Lower lobe of right lung (tissue), 2 donors: ENCODE results near the gene UTP25. TPM values are rescaled to one million over a fixed set of nuclear protein-coding genes. Genes with fewer than 3 reads are reported as not detected.

Source experiments
- ATAC-seq, 2 donors: fragments of 200-7000 bp; cut with Tn5 transposase; one replicate each; pipeline ENCODE4 v1.9.1; 2020 to 2022; ENCODE audit warnings: mild to moderate bottlenecking in 2 of 2, moderate library complexity in 2 of 2
- DNase-seq: peaks from one replicate; pipeline ENCODE4 v3.0.0-alpha.2; 2020
- H3K27ac ChIP-seq: fragments of 200-600 bp; one replicate; pipeline ENCODE4 v1.8.0; 2022
- H3K27me3 ChIP-seq: fragments of 200-600 bp; one replicate; pipeline ENCODE4 v1.8.0; 2022; ENCODE audit warnings: low read depth
- H3K36me3 ChIP-seq: fragments of 200-600 bp; one replicate; pipeline ENCODE4 v1.8.0; 2022; ENCODE audit warnings: mild to moderate bottlenecking
- H3K4me1 ChIP-seq: fragments of 200-600 bp; one replicate; pipeline ENCODE4 v1.8.0; 2022
- H3K4me3 ChIP-seq: fragments of 200-600 bp; one replicate; pipeline ENCODE4 v1.8.0; 2022; ENCODE audit warnings: mild to moderate bottlenecking
- H3K9me3 ChIP-seq: fragments of 200-600 bp; one replicate; pipeline ENCODE4 v1.8.0; 2022
- CTCF ChIP-seq: fragments of 200-600 bp; IDR thresholded peaks from one replicate; pipeline ENCODE4 v1.8.0; 2022; ENCODE audit warnings: antibody characterized with exemption, mild to moderate bottlenecking
- intact Hi-C: fragments of 100-400 bp; cut with DNase I; formaldehyde crosslinking; loops from one replicate; pipeline ENCODE4 v1.11.0; 2022
- total RNA-seq: library from RNA; stranded (reverse); fragmentation: NEBNext Ultra II Directional; extraction: Animal tissue kit (Norgen Biotek cat#: 25700); gene quantifications from one replicate; pipeline ENCODE4 v1.2.1, GENCODE V29; 2021
- donor health status: DM: no; HTN: yes; CAD: no; lungs with severe emphysema.

Gene UTP25
- total RNA-seq, 1 donor from 2014 or later: 6.2 TPM

- no peaks in the 10 kb centered on the region for H3K36me3 ChIP-seq
- peaks cover 7% of the 10 kb centered on the region for H3K27me3 ChIP-seq
- peak; percentile 71 for TF ChIP-seq CTCF
- no peaks in the 10 kb centered on the region for H3K4me1 ChIP-seq
- ATAC-seq: peak; percentile 58 to 64
- H3K9me3 ChIP-seq: no peaks in the 10 kb centered on the region
- H3K27ac ChIP-seq: no peak overlapping the region
- intact Hi-C loops: no loop called here
- no peak for DNase-seq
- no peak overlapping the region for H3K4me3 ChIP-seq
These were observed 4.4 kb upstream of the UTP25 start for GRCh38 chr1:209823143-209824041.

DNA sequence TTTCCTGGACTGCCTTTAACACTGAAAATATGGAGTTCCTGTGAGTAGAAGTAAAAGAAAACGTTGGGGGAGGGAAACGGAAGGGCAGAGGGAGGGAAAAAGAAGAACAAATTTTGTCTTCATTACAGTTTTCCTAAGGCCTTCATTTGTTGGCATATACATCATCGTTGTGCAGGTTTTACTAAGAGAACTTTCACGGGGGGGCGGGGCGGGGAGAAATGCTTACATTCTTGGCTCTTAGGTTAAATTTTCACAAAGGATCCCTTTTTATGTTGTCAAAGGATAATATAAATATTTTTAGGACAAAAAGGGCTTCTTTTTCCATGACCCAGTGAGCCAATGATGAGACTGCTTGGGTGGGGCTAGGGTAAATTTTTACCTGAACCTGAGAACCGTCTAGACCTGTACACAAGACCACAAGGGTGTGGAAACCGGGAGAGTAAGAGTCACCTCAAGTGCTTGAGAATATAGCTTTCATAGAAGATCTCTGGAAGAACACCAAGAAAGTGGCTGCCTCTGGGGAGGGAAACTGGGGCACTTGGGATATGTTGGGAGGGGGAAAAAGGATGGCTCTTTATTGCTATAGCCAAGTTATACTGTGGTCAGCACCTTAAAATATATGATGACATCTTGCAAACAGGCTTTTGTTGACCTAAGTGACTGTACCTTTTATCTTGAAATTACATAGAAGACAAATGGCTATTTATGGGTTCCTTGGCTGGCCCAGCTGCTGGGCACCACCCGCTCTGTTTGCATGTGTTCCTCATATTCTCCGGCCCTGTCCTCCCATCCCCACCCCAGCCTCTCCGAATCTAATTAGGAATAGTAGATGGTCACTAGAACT is 2.0 kb upstream of the UTP25 start:
- intact Hi-C loops: no loop called here
- TF ChIP-seq CTCF: no peak
- no peaks in the 10 kb centered on the region for H3K27me3 ChIP-seq
- H3K4me3 ChIP-seq: no peak overlapping the region
- ATAC-seq: no peak
- peaks cover 11% of the 10 kb centered on the region for H3K4me1 ChIP-seq
- no peak for DNase-seq
- H3K36me3 ChIP-seq: peaks cover 6% of the 10 kb centered on the region
- H3K27ac ChIP-seq: no peak overlapping the region
- H3K9me3 ChIP-seq: no peaks in the 10 kb centered on the region

GRCh38 chr1:209829716-209830115 is 1.9 kb downstream of the UTP25 start:
- intact Hi-C loops: no loop called here
- DNase-seq: no peak
- Histone ChIP-seq H3K27me3 (no peaks in the 10 kb centered on the region), H3K4me1 (peaks cover 11% of the 10 kb centered on the region), H3K4me3 (no peak overlapping the region), H3K27ac (no peak overlapping the region), H3K9me3 (no peaks in the 10 kb centered on the region), H3K36me3 (peaks cover 45% of the 10 kb centered on the region)
- no peak for ATAC-seq
- TF ChIP-seq CTCF: no peak

- no peak for DNase-seq
These were observed 3.0 kb downstream of the UTP25 start for GRCh38 chr1:209830722-209831121.

More at GRCh38 chr1:209830722-209831121, 3.0 kb downstream of the UTP25 start:
- peaks cover 11% of the 10 kb centered on the region for H3K4me1 ChIP-seq
- no peaks in the 10 kb centered on the region for H3K27me3 ChIP-seq
- intact Hi-C loops: no loop called here
- no peaks in the 10 kb centered on the region for H3K9me3 ChIP-seq
- H3K36me3 ChIP-seq: peaks cover 55% of the 10 kb centered on the region
- no peak for TF ChIP-seq CTCF
- H3K27ac ChIP-seq: no peak overlapping the region
- H3K4me3 ChIP-seq: no peak overlapping the region
- no peak for ATAC-seq
